Measurements from ENCODE around the gene CECR2. TPM values are rescaled to one million over a fixed set of nuclear protein-coding genes. Genes with fewer than 3 reads are reported as not detected.

CECR2 gene
- total and polyA plus RNA-seq, 2 of the 8 experiments (the other 6 are each of a cell fraction or from before 2014, with no cell fraction given): 18.3 to 123 TPM

DNA sequence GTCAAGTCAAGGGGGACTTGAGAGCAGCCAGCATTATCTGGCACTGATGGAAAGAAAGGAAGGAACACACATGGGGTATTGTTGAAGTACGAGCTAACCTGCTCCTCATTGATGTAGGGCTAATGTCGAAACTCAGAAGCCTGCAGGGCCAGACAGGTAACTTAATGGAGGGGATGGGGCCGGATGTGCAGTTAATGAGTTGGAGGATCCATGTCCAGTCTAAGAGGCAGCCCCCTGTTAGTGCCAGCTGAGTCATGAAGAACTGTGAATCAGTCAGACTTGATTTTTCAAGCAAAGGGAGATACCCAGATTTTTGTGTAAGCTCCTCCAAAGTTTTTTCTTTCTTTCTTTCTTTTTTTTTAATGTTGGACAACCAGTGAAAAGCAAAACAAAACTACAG, 65.6 kb downstream of the CECR2 start:
- ChIA-PET POLR2A (ENCODE audit: partially characterized antibody) (interaction anchor here (0.6 to 2.0 kb wide), 7 partner anchors 17 to 313 kb away, joined by 3 to 5 read pairs (median 3); no protein-coding TSS in a partner anchor), CTCF (ENCODE audit: partially characterized antibody) (interaction anchor here (1.0 to 1.2 kb wide), 3 partner anchors 9 to 67 kb away, joined by 3 to 5 read pairs (median 3); no protein-coding TSS in a partner anchor)
- no peak overlapping the region for H3K4ac ChIP-seq (replicated peaks; ENCODE audit: insufficient read length, low read depth, low read length)
- FAIRE-seq (no peak), DNase-seq (ENCODE audit: low read depth in 1 of 2, low spot score in 2 of 2) (no peak)
- H2BK12ac ChIP-seq (ENCODE audit: low read depth, low read length): no peak overlapping the region
- H4K91ac ChIP-seq (replicated peaks; ENCODE audit: insufficient read length, low read length): no peak overlapping the region
- no peak overlapping the region for H3K9ac ChIP-seq (replicated peaks in 1 of 4; ENCODE audit: extremely low read depth in 1 of 4, low read depth in 3 of 4, low read length in 3 of 4)
- H2BK120ac ChIP-seq (replicated peaks; ENCODE audit: low read depth, low read length): no peak overlapping the region
- TF ChIP-seq TAF7 (optimal IDR thresholded peaks at IDR 0.05; ENCODE audit: borderline replicate concordance, low read depth, low read length) (no peak), EZH2 (IDR thresholded peaks at IDR 0.05; ENCODE audit: low read depth, low read length, severe bottlenecking) (no peak), BACH1 (IDR thresholded peaks at IDR 0.05; ENCODE audit: low read length) (no peak), USF2 (IDR thresholded peaks at IDR 0.05; ENCODE audit: low read length) (no peak)
- no peak overlapping the region for H3K14ac ChIP-seq (ENCODE audit: insufficient read length)
- H3K23me2 ChIP-seq (ENCODE audit: low read depth, low read length): peaks cover 2% of the 10 kb centered on the region; the same call in 1 of the 2 replicates
- WGBS, 2 experiments (ENCODE audit: extremely low coverage in 1 of 2, insufficient coverage in 1 of 2, insufficient read length in 1 of 2, insufficient replicate concordance in 2 of 2, low coverage in 1 of 2, low lambda C conversion rate in 2 of 2, missing lambda C conversion rate in 1 of 2): 68% methylated on average over 3 of the region's 3 CpGs; no CpG with 5 or more reads in 1 of the 2 experiments
- H4K5ac ChIP-seq (ENCODE audit: insufficient read length, low read depth, low read length): no peak overlapping the region
- no peak overlapping the region for H3K56ac ChIP-seq (replicated peaks; ENCODE audit: insufficient read length, low read depth, low read length)
- peak overlapping the region in 1 of 2 experiments; percentile 77; a peak in 1 of 4 replicates for H3K4me2 ChIP-seq (ENCODE audit: insufficient read depth in 1 of 2, low read depth in 2 of 2, low read length in 2 of 2)
- H2BK5ac ChIP-seq (ENCODE audit: low read depth, low read length): no peak overlapping the region
- no peak overlapping the region for H4K8ac ChIP-seq (ENCODE audit: extremely low read depth, insufficient read depth, low read length)
- no peak overlapping the region for H2AK5ac ChIP-seq (ENCODE audit: low read depth, low read length)
- no peak overlapping the region for H2AFZ ChIP-seq (ENCODE audit: low read length)
- H3K4me3 ChIP-seq (ENCODE audit: extremely low read depth in 1 of 4, insufficient read depth in 2 of 4, low read depth in 3 of 4, low read length in 4 of 4): no peak overlapping the region; a peak in 1 of 8 replicates
- H3K79me2 ChIP-seq (ENCODE audit: control insufficient read depth in 1 of 2, insufficient read depth in 2 of 2, low read length in 2 of 2): peaks cover 33 to 99% of the 10 kb centered on the region in 2 experiments
- H2BK15ac ChIP-seq (ENCODE audit: low read length): no peak overlapping the region
- H3K18ac ChIP-seq (ENCODE audit: extremely low read depth, low read length): no peak overlapping the region; the same call in 1 of the 2 replicates
- no peaks in the 10 kb centered on the region; a peak in 1 of 8 replicates for H3K36me3 ChIP-seq (ENCODE audit: control insufficient read depth in 2 of 4, insufficient read depth in 4 of 4, low read length in 3 of 4)
- H2BK20ac ChIP-seq (ENCODE audit: low read length): no peak overlapping the region
- H4K20me1 ChIP-seq (replicated peaks in 1 of 2; ENCODE audit: control insufficient read depth in 1 of 2, insufficient read depth in 2 of 2, low read length in 2 of 2): peaks cover 26 to 33% of the 10 kb centered on the region in 2 experiments
- no peaks in the 10 kb centered on the region for H3K27me3 ChIP-seq (replicated peaks in 1 of 4; ENCODE audit: control insufficient read depth in 3 of 4, extremely low read depth in 1 of 4, insufficient read depth in 3 of 4, low read length in 3 of 4)
- H3K79me1 ChIP-seq (ENCODE audit: low read depth, low read length): peaks cover 13% of the 10 kb centered on the region
- peaks cover 12 to 35% (median 22%) of the 10 kb centered on the region in 4 experiments for H3K4me1 ChIP-seq (replicated peaks in 1 of 4; ENCODE audit: control insufficient read depth in 3 of 4, insufficient read depth in 4 of 4, low read length in 3 of 4)
- H3K9me3 ChIP-seq (ENCODE audit: insufficient read depth in 2 of 2, low read depth in 1 of 2, low read length in 1 of 2): no peaks in the 10 kb centered on the region
- no peak overlapping the region for H3K23ac ChIP-seq (ENCODE audit: insufficient read length)
- H3K27ac ChIP-seq (ENCODE audit: low read depth, low read length): no peak overlapping the region
